Astrocyte (in vitro differentiated cells and primary cell): ENCODE measurements around the gene SEMA4G. TPM values are rescaled to one million over a fixed set of nuclear protein-coding genes. Genes with fewer than 3 reads are reported as not detected.

Experiments
- DNase-seq: peaks from one replicate; pipeline ENCODE4 v3.0.0-alpha.2; 2010; ENCODE audit warnings: low read depth
- FAIRE-seq: peaks from 2 replicates; lab custom pipeline; 2011; peaks lifted over from hg19 to GRCh38; lab: Jason Lieb, UNC
- H2AFZ ChIP-seq: 2 replicates; pipeline ENCODE4 v1.6.0; 2012; ENCODE audit warnings: low read depth, low read length, inconsistent platforms
- H3K27ac ChIP-seq: 2 replicates; pipeline ENCODE4 v1.5.1; 2011; ENCODE audit warnings: low read depth, low read length, inconsistent platforms
- H3K27me3 ChIP-seq: 2 replicates; pipeline ENCODE4 v1.6.0; 2011; ENCODE audit warnings: low read length, inconsistent platforms; ENCODE audit not compliant: insufficient read depth
- H3K36me3 ChIP-seq: 2 replicates; pipeline ENCODE4 v1.5.1; 2011; ENCODE audit warnings: low read length, inconsistent platforms; ENCODE audit not compliant: insufficient read depth
- H3K4me1 ChIP-seq: 2 replicates; pipeline ENCODE4 v1.5.1; 2011; ENCODE audit warnings: low read length, inconsistent platforms; ENCODE audit not compliant: insufficient read depth
- H3K4me2 ChIP-seq: 2 replicates; pipeline ENCODE4 v1.6.0; 2012; ENCODE audit warnings: low read length, inconsistent platforms
- H3K4me3 ChIP-seq: 2 replicates; pipeline ENCODE4 v1.5.1; 2011; ENCODE audit warnings: low read depth, mild to moderate bottlenecking, low read length, inconsistent platforms; ENCODE audit not compliant: insufficient read depth
- H3K79me2 ChIP-seq: 2 replicates; pipeline ENCODE4 v1.6.0; 2012; ENCODE audit warnings: mild to moderate bottlenecking, low read length, inconsistent platforms; ENCODE audit not compliant: insufficient read depth
- H3K9ac ChIP-seq: 2 replicates; pipeline ENCODE4 v1.6.0; 2012; ENCODE audit warnings: mild to moderate bottlenecking, low read length, inconsistent platforms
- H3K9me3 ChIP-seq: 2 replicates; pipeline ENCODE4 v1.5.1; 2012; ENCODE audit warnings: low read depth, mild to moderate bottlenecking, low read length, inconsistent platforms; ENCODE audit not compliant: insufficient read depth
- H4K20me1 ChIP-seq: 2 replicates; pipeline ENCODE4 v1.6.0; 2012; ENCODE audit warnings: low read length, inconsistent platforms; ENCODE audit not compliant: insufficient read depth
- H3K27ac Mint-ChIP-seq: one replicate; pipeline ENCODE4 v1.8.0; 2021; ENCODE audit warnings: mild to moderate bottlenecking, mixed read lengths; ENCODE audit not compliant: unreplicated experiment
- H3K27me3 Mint-ChIP-seq: one replicate; pipeline ENCODE4 v1.8.0; 2021; ENCODE audit warnings: low read depth, mixed read lengths; ENCODE audit not compliant: unreplicated experiment
- H3K36me3 Mint-ChIP-seq: one replicate; pipeline ENCODE4 v1.8.0; 2021; ENCODE audit warnings: low read depth, mixed read lengths; ENCODE audit not compliant: unreplicated experiment
- H3K4me1 Mint-ChIP-seq: one replicate; pipeline ENCODE4 v1.8.0; 2021; ENCODE audit warnings: low read depth, mixed read lengths; ENCODE audit not compliant: unreplicated experiment
- H3K4me3 Mint-ChIP-seq: one replicate; pipeline ENCODE4 v1.8.0; 2021; ENCODE audit warnings: mild to moderate bottlenecking, moderate library complexity, mixed read lengths; ENCODE audit not compliant: unreplicated experiment
- H3K9me3 Mint-ChIP-seq: one replicate; pipeline ENCODE4 v1.8.0; 2021; ENCODE audit warnings: mild to moderate bottlenecking, mixed read lengths; ENCODE audit not compliant: unreplicated experiment
- CTCF ChIP-seq: IDR thresholded peaks from 2 replicates; pipeline ENCODE4 v1.5.1; 2011; ENCODE audit warnings: low read depth, mild to moderate bottlenecking, inconsistent platforms, low read length, moderate library complexity; ENCODE audit not compliant: insufficient read depth
- EZH2 ChIP-seq: IDR thresholded peaks from 2 replicates; pipeline ENCODE4 v1.6.1; 2012; ENCODE audit warnings: mild to moderate bottlenecking, low read length, inconsistent platforms; ENCODE audit not compliant: insufficient read depth
- total RNA-seq: library from RNA; stranded (reverse); gene quantifications from 2 replicates; pipeline ENCODE4 v1.2.1, GENCODE V29; 2021

The SEMA4G gene
- total RNA-seq, 1 donor from 2014 or later = 5.9 TPM

- H3K4me2 ChIP-seq = no peak overlapping the region
- peak overlapping the region; percentile 84 for H3K4me3 Mint-ChIP-seq
Measured at GRCh38 chr10:100995181-100995580, 25.9 kb downstream of the SEMA4G start.

GRCh38 chr10:100996678-100997359, 27.5 kb downstream of the SEMA4G start:
- FAIRE-seq = no peak

More at GRCh38 chr10:100995181-100995580, 25.9 kb downstream of the SEMA4G start:
- no peak for TF ChIP-seq CTCF
- TF ChIP-seq EZH2 = no peak
- Histone ChIP-seq H3K36me3 (peaks cover 18% of the 10 kb centered on the region), H3K79me2 (peaks cover 19% of the 10 kb centered on the region), H3K4me1 (peaks cover 21% of the 10 kb centered on the region), H3K27me3 (no peaks in the 10 kb centered on the region), H3K27ac (no peak overlapping the region), H3K9me3 (no peaks in the 10 kb centered on the region), H3K9ac (no peak overlapping the region), H4K20me1 (peaks cover 6% of the 10 kb centered on the region), H2AFZ (no peak overlapping the region), H3K4me3 (no peak overlapping the region)
- peaks cover 3% of the 10 kb centered on the region for H3K9me3 Mint-ChIP-seq
- DNase-seq (no peak), FAIRE-seq (no peak)
- H3K36me3 Mint-ChIP-seq = peaks cover 10% of the 10 kb centered on the region
- H3K27me3 Mint-ChIP-seq = no peaks in the 10 kb centered on the region
- H3K4me1 Mint-ChIP-seq = peaks cover 4% of the 10 kb centered on the region
- H3K27ac Mint-ChIP-seq = no peak overlapping the region

More at GRCh38 chr10:100996678-100997359, 27.5 kb downstream of the SEMA4G start:
- Histone ChIP-seq H3K27me3 (no peaks in the 10 kb centered on the region), H3K27ac (no peak overlapping the region), H3K4me3 (peak overlapping the region; percentile 89), H2AFZ (peak overlapping the region; percentile 82), H3K4me1 (peaks cover 33% of the 10 kb centered on the region), H3K36me3 (peaks cover 5% of the 10 kb centered on the region), H3K79me2 (peaks cover 26% of the 10 kb centered on the region), H3K9me3 (no peaks in the 10 kb centered on the region), H3K4me2 (peak overlapping the region; percentile 93), H4K20me1 (peaks cover 9% of the 10 kb centered on the region), H3K9ac (peak overlapping the region; percentile 94)
- DNase-seq = no peak
- Mint-ChIP-seq H3K4me3 (peak overlapping the region; percentile 91), H3K4me1 (peaks cover 13% of the 10 kb centered on the region), H3K9me3 (peaks cover 4% of the 10 kb centered on the region), H3K27me3 (no peaks in the 10 kb centered on the region), H3K27ac (peak overlapping the region; percentile 53), H3K36me3 (peaks cover 7% of the 10 kb centered on the region)
- TF ChIP-seq CTCF = no peak
- TF ChIP-seq EZH2 = no peak
